SU-DHL-6 (cell line): Measurements from ENCODE around the gene CFAP74.

Source experiments
- H2AFZ ChIP-seq: fragments of 200-600 bp; sonication (generic); 2 replicates; pipeline ENCODE4 v1.6.1; 2014; ENCODE audit warnings: low read depth, mild to moderate bottlenecking, moderate library complexity, mixed read lengths, antibody characterized with exemption, low read length; ENCODE audit not compliant: severe bottlenecking
- H3F3A ChIP-seq: fragments of 200-600 bp; shearing (Covaris generic); 2 replicates; pipeline ENCODE4 v1.6.0; 2016; ENCODE audit warnings: antibody characterized with exemption, mild to moderate bottlenecking; ENCODE audit not compliant: insufficient read depth
- H3K27ac ChIP-seq: fragments of 200-600 bp; sonication (generic); 2 replicates; pipeline ENCODE4 v1.5.1; 2016; ENCODE audit warnings: low read depth, mild to moderate bottlenecking, low read length, moderate library complexity, mixed read lengths
- H3K27me3 ChIP-seq: fragments of 200-600 bp; sonication (generic), shearing (Covaris generic); 2 replicates; pipeline ENCODE4 v1.6.0; 2014; ENCODE audit warnings: mild to moderate bottlenecking, low read length
- H3K36me3 ChIP-seq: fragments of 200-600 bp; sonication (generic); 2 replicates; pipeline ENCODE4 v1.6.1; 2014; ENCODE audit warnings: mild to moderate bottlenecking, low read length, mixed read lengths
- H3K4me2 ChIP-seq: fragments of 300-600, 200-600 bp; shearing (Covaris generic), sonication (generic); 2 replicates; pipeline ENCODE4 v1.6.0; 2014; ENCODE audit warnings: low read length, low read depth, mild to moderate bottlenecking; ENCODE audit not compliant: poor library complexity, severe bottlenecking
- H3K4me3 ChIP-seq: fragments of 200-600 bp; sonication (generic); 2 replicates; pipeline ENCODE4 v1.5.1; 2014; ENCODE audit warnings: antibody characterized with exemption, low read length, mild to moderate bottlenecking, mixed read lengths; ENCODE audit not compliant: insufficient read depth, poor library complexity, severe bottlenecking
- H3K79me2 ChIP-seq: fragments of 200-600 bp; sonication (generic); 2 replicates; pipeline ENCODE4 v1.6.1; 2014; ENCODE audit warnings: mild to moderate bottlenecking, low read length, moderate library complexity; ENCODE audit not compliant: insufficient read depth
- H3K9ac ChIP-seq: fragments of 200-600 bp; sonication (generic); 2 replicates; pipeline ENCODE4 v1.7.0; 2014; ENCODE audit warnings: mild to moderate bottlenecking, low read length
- H3K9me2 ChIP-seq: fragments of 200-600 bp; sonication (generic); replicated peaks from 2 replicates; pipeline ENCODE4 v1.6.1; 2014; ENCODE audit warnings: low read length; ENCODE audit not compliant: insufficient read depth
- H3K9me3 ChIP-seq: fragments of 200-600 bp; sonication (generic); 2 replicates; pipeline ENCODE4 v1.6.1; 2014; ENCODE audit warnings: low read length, mixed read lengths; ENCODE audit not compliant: insufficient read depth
- H4K20me1 ChIP-seq: fragments of 200-600 bp; sonication (generic); 2 replicates; pipeline ENCODE4 v1.6.1; 2014; ENCODE audit warnings: low read depth, mild to moderate bottlenecking, antibody characterized with exemption, low read length, moderate library complexity, mixed read lengths
- CTCF ChIP-seq: fragments of 200-600 bp; sonication (generic); IDR thresholded peaks from one replicate; pipeline ENCODE4 v1.5.1; 2017; ENCODE audit warnings: antibody characterized with exemption, mild to moderate bottlenecking, low read length, moderate library complexity; ENCODE audit not compliant: insufficient read depth, poor library complexity, severe bottlenecking
- EZH2phosphoT487 ChIP-seq: fragments of 200-600 bp; sonication (generic), shearing (Covaris generic); conservative IDR thresholded peaks from 2 replicates; pipeline ENCODE4 v1.6.1; 2018; ENCODE audit warnings: mild to moderate bottlenecking, antibody characterized with exemption, low read length, moderate library complexity, mixed read lengths

CFAP74 gene

DNA sequence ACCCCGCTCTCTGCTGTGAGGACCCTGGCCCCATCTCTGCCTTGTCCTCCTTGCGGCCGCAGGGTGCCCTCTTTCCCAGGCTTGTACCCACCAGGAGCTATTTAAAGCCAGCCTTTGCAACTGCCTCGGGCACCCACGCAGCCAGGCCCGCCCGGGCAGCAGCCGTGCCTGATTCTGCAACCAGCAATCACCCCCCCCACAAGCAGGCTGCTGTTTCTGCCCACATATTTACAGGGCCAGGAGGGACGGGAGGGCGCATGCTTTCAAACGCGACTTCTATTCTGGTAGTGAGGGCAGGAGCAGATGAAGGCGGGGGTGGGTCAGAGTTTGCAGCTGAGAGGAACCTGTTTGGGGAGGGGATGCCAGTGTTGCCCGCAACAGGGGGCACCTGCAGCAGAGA lies 29.2 kb upstream of the CFAP74 start:
- Histone ChIP-seq H3K79me2 (no peaks in the 10 kb centered on the region), H3K4me3 (no peak overlapping the region), H3K27me3 (no peaks in the 10 kb centered on the region), H3K9me3 (no peaks in the 10 kb centered on the region), H3K36me3 (no peaks in the 10 kb centered on the region), H3K4me2 (no peak overlapping the region), H4K20me1 (no peaks in the 10 kb centered on the region), H2AFZ (no peak overlapping the region), H3K9me2 (no peaks in the 10 kb centered on the region), H3F3A (no peaks in the 10 kb centered on the region), H3K9ac (no peak overlapping the region), H3K27ac (no peak overlapping the region)
- TF ChIP-seq CTCF (no peak), EZH2phosphoT487 (no peak)

DNA sequence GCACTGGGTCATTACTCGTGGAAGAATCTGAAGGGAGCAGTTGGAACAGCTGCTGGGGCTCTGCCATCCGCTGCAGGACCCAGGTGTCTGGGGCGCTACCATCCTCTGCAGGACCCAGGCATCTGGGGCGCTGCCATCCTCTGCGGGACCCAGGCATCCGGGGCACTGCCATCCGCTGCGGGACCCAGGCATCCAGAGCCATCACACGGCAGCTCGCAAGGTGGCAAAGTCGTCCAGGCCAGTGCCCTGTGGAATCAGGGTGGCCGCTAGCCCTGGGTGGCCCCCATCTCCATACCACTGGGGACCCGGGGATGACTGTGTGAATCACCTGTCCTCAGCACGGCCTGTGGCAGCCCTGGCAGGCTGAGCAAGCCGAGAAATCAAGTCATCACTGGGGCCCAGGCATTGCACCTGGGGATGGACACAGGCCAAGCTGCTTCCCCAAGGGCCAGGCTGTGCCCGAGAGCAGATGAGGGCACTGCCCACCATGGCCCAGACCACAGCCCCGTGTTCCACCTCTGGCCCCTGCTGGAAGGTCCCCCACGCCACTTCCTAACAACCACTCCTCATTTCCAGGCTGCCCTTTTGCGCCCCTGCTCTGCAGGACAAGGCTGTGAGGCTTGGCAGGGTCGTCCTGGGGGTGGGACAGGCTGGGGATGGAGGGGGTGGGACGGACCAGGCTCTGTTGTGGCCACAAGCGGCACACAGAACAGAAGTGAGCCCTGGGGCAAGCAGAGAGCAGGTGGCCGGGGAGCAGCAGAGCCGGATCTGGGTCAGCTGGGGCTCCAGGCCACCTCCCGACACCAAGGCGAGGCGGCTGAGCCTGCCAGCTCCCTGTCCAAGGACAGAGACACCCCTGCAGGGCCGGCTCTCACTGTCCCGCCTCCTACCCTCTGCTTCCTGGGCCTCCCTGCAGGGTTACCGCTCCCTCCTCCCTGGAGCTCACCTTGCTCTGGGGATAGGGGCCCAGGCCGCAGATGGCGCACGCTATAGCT lies 28.3 kb upstream of the CFAP74 start:
- H3K36me3 ChIP-seq = no peaks in the 10 kb centered on the region

DNA sequence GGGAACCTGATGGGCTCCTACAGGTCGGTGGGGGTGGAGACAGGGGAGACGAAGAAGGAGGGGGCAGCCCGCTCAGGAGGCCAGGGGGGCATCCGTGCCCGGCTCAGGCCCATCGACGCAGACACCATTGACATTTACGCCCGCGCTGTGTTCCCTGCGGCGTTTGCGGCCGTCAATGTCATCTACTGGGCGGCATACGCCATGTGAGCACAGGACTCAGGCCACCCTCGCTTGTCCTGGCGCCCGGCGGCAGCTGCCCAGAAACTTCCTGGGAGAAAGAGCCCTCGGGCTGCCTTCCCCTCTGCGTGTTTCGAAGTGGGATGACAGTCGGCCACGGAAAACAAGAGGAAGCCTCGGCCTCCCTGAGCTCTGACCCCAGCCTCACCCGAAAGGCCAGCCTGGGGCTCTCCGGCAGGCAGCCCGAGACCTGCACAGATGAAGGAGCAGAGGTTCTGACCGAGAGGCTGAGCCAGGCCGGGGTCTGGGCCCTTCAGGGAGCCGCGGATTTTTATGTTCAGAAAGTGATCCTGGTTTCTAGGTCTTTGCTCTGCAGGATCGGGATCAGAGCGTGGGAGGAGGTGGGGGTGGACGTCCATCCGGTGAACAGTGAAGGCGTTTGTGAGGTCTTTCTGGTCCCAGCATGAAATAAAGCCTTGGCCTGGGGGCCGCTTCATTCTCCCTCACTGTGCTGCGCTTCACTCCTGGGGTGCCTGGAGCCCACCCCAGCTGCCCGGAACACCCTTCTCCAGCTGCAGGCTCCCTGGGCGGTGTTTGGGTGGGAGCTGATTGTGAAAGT lies 26.7 kb upstream of the CFAP74 start:
- Histone ChIP-seq H3K4me3 (no peak overlapping the region), H3K27me3 (no peaks in the 10 kb centered on the region), H3K27ac (no peak overlapping the region), H3K9ac (no peak overlapping the region), H3K9me2 (no peaks in the 10 kb centered on the region), H2AFZ (no peak overlapping the region), H3K4me2 (no peak overlapping the region), H4K20me1 (no peaks in the 10 kb centered on the region), H3F3A (no peaks in the 10 kb centered on the region), H3K79me2 (no peaks in the 10 kb centered on the region), H3K9me3 (no peaks in the 10 kb centered on the region), H3K36me3 (no peaks in the 10 kb centered on the region)
- no peak for TF ChIP-seq CTCF
- TF ChIP-seq EZH2phosphoT487 = no peak

More for the DNA sequence above, 28.3 kb upstream of the CFAP74 start:
- Histone ChIP-seq H4K20me1 (no peaks in the 10 kb centered on the region), H3K9me3 (no peaks in the 10 kb centered on the region), H3K27ac (no peak overlapping the region), H3K79me2 (no peaks in the 10 kb centered on the region), H3F3A (no peaks in the 10 kb centered on the region), H3K4me2 (no peak overlapping the region), H3K4me3 (no peak overlapping the region), H3K9ac (no peak overlapping the region), H3K27me3 (no peaks in the 10 kb centered on the region), H3K9me2 (no peaks in the 10 kb centered on the region), H2AFZ (no peak overlapping the region)
- TF ChIP-seq CTCF (no peak), EZH2phosphoT487 (no peak)
